ENCODE data around the gene SUSD4.

Gene SUSD4

DNA sequence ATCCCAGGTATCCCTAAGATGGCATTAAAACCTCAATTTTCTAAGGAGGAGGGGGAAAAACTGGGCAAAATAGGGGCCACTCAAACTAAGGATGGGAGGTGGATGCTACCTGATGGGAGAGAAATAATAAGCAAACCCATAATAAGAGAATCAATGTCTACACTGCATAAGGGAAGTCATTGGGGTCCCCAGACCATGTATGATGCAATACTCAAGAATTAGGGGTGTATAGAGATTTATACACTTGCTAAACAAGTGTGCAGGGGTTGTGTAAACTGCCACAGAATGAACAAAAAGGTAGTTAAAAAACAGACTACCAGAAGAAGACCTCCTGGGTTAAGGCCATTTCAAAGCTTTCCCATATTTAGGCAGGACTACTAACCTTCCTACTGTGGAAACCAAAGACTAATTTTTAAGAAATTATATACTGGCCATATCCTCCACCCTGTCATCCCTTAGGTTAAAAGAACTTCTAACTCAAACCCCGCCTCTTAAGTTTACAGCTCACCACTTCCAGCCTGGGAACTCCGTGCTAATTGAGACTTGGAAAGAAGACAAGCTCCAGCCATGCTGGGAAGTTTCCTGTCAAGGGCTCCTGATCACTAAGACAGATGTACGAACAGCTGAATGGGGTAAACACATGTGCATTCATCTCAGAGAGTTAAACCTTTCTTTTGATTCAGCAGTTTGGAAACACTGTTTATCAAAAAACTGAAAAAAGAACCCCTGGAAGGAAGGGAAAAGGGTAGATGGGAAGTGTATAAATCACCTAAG, 156.5 kb downstream of the SUSD4 start:
- Mint-ChIP-seq H3K27me3 (peaks cover 53% of the 10 kb centered on the region), H3K9me3 (no peaks in the 10 kb centered on the region), H3K4me3 (no peak overlapping the region), H3K27ac (no peak overlapping the region), H3K4me1 (no peaks in the 10 kb centered on the region), H3K36me3 (no peaks in the 10 kb centered on the region)
- no peak for ATAC-seq

DNA sequence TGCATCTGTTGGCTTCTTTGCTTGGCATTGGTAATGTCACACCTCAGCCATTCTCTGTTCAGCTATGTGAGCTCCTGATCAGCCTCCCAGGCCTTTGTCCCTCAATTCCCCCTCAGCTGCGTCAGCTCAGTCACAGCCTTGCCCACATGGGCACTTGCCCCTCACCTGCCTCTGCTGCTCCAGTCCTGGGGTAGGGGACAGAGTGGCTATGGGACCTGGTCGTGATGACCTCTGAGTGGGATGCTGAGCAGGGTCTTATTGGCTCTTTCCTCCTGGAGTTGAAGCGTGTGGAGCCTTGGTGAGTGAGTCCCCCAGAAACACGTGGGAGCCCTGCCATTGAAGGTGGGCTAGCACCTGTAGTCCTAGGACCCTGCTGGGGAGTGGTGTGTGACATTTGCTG, 159.6 kb downstream of the SUSD4 start:
- Mint-ChIP-seq H3K9me3 (no peaks in the 10 kb centered on the region), H3K27me3 (peaks cover 50% of the 10 kb centered on the region), H3K27ac (no peak overlapping the region), H3K4me3 (no peak overlapping the region), H3K36me3 (no peaks in the 10 kb centered on the region), H3K4me1 (no peaks in the 10 kb centered on the region)
- no peak for ATAC-seq

DNA sequence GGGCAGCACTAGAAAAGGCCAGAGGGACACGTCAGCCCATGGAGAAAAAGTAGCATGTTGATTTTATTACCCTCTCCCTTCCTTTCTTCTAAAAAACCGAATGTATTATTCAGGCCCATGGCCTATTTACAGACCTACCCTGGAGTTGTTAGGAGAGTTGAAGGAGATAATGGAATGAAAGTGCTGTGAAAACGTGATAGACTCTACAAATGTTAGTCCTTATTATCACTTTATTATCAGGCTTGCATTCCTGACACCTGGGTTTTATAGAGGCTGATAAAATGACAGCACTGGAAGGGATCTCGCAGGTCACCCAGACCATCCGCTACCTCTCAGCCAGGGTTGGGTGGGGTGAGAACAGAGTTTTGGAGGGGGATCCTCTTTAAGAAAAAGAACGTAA, 160.3 kb downstream of the SUSD4 start:
- Mint-ChIP-seq H3K27ac (no peak overlapping the region), H3K4me1 (no peaks in the 10 kb centered on the region), H3K4me3 (no peak overlapping the region), H3K27me3 (peaks cover 50% of the 10 kb centered on the region), H3K9me3 (no peaks in the 10 kb centered on the region), H3K36me3 (no peaks in the 10 kb centered on the region)
- ATAC-seq = no peak

DNA sequence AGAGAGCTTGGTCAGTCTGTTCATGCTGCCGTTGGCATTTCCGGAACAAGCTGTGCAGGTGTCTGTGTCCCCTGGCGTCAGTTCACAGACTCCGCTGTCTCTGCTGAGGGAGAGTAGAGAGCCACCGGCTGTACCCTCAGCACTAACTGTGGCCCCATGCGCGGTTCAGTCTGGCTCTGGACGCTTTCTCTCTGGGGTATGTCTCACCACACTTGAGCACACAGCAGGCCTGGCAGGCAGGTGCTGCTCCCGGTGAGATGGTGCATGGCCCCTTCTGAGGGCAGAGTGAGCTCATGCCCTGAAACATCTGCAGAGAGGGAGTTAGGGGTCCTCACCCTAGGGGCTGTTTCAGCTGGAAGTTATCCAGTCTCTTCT, 161.0 kb downstream of the SUSD4 start:
- H3K27ac Mint-ChIP-seq = no peak overlapping the region
- H3K4me3 Mint-ChIP-seq = no peak overlapping the region
- no peaks in the 10 kb centered on the region for H3K36me3 Mint-ChIP-seq
- H3K9me3 Mint-ChIP-seq = no peaks in the 10 kb centered on the region
- H3K4me1 Mint-ChIP-seq = no peaks in the 10 kb centered on the region
- peaks cover 54% of the 10 kb centered on the region for H3K27me3 Mint-ChIP-seq
- ATAC-seq = no peak

DNA sequence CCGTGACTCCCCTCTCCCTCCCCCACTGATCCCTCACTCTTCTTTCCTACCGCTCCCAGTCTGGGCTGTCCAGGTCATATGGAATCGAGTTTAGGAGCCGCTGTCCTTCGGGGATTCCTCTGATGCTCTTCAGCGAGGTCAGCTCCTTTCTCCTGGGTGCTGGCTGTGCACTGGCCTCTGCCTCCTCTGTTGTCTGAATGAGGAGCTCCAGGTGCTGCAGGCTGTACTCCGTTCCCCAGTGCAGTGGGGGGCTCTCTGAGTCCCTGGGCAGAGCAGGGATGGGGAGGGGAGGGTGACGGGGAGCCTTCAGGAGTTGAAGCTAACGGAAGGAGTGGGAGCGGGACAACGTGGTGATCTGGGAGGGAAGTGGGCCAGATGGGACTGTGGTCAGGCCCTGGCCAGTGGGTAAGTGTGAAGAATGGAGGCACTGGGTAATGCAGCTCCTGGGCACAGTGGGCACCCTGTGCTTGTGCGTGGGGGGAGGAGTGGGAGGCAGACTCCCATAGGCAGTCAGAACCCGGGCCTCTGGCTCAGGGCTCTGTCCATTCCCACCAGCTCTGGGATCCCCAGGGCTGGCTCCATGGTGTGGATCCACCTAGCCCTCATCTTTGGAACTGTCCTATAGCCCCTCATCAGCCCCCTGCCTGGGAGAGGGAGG, 161.5 kb downstream of the SUSD4 start:
- peaks cover 59% of the 10 kb centered on the region for H3K27me3 Mint-ChIP-seq
- no peak overlapping the region for H3K27ac Mint-ChIP-seq
- H3K4me1 Mint-ChIP-seq = no peaks in the 10 kb centered on the region
- no peaks in the 10 kb centered on the region for H3K9me3 Mint-ChIP-seq
- no peak overlapping the region for H3K4me3 Mint-ChIP-seq
- ATAC-seq = no peak
- H3K36me3 Mint-ChIP-seq = no peaks in the 10 kb centered on the region

DNA sequence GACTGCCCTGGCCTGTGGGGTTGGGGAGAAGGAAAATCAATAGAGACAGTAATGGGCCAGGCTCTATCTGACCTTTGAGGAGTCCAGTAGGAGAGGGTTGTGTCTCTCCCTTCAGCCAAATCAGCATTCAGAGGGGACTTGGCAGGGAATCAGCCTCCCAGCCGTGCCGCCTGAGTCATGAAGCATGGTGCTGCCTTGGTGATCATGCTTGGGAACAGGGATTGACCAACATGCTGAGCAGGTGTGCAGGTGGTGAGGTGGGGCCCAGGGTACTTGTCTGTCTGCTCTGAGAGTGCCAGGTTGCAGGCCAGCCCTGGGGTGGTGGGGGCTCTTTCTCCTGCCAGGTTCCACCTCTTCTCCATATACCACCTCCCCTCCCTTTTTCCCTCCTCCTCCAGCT, 162.0 kb downstream of the SUSD4 start:
- Mint-ChIP-seq H3K27me3 (peaks cover 59% of the 10 kb centered on the region), H3K4me3 (no peak overlapping the region), H3K36me3 (no peaks in the 10 kb centered on the region), H3K9me3 (no peaks in the 10 kb centered on the region), H3K4me1 (no peaks in the 10 kb centered on the region), H3K27ac (no peak overlapping the region)
- no peak for ATAC-seq

DNA sequence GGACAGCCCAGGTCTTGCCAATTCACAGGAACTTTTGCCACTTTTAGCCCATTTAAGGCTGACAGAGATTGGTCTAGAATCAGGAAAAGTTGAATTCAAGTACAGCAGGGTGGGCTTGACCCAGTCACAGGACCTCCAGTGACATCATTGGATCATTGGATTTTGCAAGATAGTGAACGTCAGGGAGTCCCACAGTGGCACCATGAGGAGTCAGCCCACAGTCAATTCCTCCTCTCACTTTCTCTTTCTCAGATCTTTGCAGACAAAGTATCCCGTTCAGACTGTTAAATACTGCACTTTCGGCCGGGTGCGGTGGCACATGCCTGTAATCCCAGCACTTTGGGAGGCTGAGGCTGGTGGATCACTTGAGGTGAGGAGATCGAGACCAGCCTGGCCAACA, 163.1 kb downstream of the SUSD4 start:
- no peak for ATAC-seq
- Mint-ChIP-seq H3K36me3 (no peaks in the 10 kb centered on the region), H3K9me3 (no peaks in the 10 kb centered on the region), H3K27me3 (peaks cover 49% of the 10 kb centered on the region), H3K4me3 (no peak overlapping the region), H3K27ac (no peak overlapping the region), H3K4me1 (no peaks in the 10 kb centered on the region)

DNA sequence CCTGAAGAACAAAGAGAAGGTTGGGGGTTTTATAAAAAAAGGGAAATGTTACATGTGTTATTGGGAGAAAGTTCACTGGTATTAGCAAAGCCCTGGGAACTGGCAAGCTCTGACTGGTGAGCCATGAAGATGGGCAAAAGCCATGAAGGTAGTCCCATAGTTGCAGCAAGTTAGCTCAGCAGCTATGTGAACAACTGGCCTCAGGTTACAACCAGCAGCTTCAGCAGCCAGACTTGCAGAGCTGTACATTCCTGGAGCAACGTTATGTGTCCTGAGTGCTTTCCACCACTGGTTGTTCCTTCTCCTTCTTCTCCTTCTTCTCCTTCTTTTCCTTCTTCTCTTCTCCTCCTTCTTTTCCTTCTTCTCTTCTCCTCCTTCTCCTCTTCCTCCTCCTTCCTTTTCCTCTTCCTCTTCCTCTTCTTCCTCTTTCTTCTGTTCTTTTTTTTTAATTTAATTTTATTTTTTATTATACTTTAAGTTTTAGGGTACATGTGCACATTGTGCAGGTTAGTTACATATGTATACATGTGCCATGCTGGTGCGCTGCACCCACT, 164.8 kb downstream of the SUSD4 start:
- ATAC-seq = no peak
- H3K36me3 Mint-ChIP-seq = no peaks in the 10 kb centered on the region
- H3K4me1 Mint-ChIP-seq = no peaks in the 10 kb centered on the region
- no peaks in the 10 kb centered on the region for H3K9me3 Mint-ChIP-seq
- peaks cover 44% of the 10 kb centered on the region for H3K27me3 Mint-ChIP-seq
- no peak overlapping the region for H3K4me3 Mint-ChIP-seq
- H3K27ac Mint-ChIP-seq = no peak overlapping the region

DNA sequence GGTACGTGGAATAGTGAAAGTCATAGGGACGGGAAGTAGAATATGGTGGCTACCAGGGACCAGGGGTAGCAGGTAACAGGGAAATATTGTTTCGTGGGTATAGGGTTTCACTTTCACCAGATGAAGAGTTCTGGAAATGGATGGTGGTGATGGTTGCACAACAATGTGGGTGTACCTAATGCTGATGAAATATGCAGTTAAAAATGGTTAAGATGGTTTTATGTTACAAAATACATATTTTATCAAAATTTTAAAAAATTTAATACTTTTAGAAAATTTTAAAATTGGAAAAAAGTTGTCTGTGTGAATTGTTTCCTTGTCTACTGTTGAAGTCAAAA, 165.4 kb downstream of the SUSD4 start:
- ATAC-seq = no peak
- peaks cover 38% of the 10 kb centered on the region for H3K27me3 Mint-ChIP-seq
- H3K4me1 Mint-ChIP-seq = no peaks in the 10 kb centered on the region
- H3K4me3 Mint-ChIP-seq = no peak overlapping the region
- H3K9me3 Mint-ChIP-seq = no peaks in the 10 kb centered on the region
- no peaks in the 10 kb centered on the region for H3K36me3 Mint-ChIP-seq
- H3K27ac Mint-ChIP-seq = no peak overlapping the region

DNA sequence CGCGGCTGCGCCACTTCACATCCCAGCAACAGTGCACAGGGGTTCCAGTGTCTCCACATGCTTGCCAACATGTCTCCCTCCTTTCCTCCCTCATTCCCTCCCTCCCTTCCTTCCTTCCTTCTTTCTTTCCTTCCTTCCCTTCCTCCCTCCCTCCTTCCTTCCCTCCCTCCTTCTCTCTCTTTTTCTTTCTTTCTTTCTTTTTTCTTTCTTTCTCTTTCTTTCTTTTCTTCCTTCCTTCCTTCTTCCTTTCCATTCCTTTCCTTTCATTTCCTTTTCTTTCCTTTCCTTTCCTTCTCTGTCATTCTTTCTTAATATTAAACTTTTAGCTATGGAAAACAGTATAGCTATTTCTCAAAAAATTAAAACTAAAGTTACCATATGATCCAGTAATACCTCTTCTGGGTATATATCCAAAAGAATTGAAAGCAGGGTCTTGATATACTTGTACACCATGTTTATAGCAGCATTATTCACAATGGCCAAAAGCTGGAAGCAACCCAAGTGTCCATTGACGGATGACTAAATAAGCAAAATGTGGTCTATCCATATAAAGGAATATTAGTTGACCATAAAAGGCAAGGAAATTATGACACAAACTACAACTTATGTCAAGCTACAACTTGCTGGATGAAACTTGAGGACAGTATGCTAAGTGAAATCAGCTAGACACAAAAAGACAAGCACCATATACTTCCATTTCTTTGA, 165.9 kb downstream of the SUSD4 start:
- no peaks in the 10 kb centered on the region for H3K9me3 Mint-ChIP-seq
- no peak overlapping the region for H3K4me3 Mint-ChIP-seq
- H3K27ac Mint-ChIP-seq = no peak overlapping the region
- H3K4me1 Mint-ChIP-seq = no peaks in the 10 kb centered on the region
- H3K27me3 Mint-ChIP-seq = peaks cover 33% of the 10 kb centered on the region
- no peaks in the 10 kb centered on the region for H3K36me3 Mint-ChIP-seq
- ATAC-seq = no peak

DNA sequence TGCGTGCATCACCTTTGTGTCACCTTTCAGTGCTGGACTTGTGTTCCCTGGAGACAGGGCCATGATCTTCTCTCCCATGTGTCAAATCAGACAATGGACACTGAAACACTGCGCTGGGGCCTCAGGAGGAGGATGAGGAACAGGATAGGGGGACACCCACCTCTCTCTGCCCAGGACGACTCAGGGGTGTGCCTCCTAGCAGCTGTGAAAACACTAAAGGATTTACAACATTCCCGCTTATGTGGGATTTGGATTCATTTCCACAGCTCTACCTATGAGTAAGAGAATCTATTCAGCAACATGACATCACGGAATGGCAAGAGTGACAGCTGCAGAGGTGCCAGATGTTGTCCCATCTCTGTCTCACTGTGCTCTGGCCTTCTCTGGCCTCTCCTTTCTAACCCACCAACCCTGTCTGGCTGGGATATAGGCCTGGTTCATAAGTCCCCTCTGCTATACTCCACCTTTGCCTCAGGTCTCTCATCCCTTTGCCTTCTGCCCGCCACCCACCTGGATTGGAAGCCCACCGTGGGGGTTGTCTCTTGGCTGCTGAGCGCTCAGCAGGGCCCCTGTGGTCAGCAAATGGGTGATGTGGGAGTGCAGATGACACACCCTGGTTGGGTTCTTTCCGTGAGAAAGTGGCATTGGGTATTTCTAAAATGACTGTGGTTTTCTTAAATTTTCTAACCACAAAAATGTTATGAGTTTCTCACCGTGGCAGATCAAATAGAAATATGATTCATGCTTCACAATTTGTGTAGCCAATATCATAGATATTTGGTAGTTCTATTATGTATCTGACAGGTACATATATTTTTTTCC, 173.9 kb downstream of the SUSD4 start:
- Mint-ChIP-seq H3K36me3 (no peaks in the 10 kb centered on the region), H3K27ac (peak overlapping the region; percentile 71), H3K9me3 (no peaks in the 10 kb centered on the region), H3K4me3 (no peak overlapping the region), H3K4me1 (peaks cover 10% of the 10 kb centered on the region), H3K27me3 (peaks cover 22% of the 10 kb centered on the region)
- peak; percentile 71 for ATAC-seq

DNA sequence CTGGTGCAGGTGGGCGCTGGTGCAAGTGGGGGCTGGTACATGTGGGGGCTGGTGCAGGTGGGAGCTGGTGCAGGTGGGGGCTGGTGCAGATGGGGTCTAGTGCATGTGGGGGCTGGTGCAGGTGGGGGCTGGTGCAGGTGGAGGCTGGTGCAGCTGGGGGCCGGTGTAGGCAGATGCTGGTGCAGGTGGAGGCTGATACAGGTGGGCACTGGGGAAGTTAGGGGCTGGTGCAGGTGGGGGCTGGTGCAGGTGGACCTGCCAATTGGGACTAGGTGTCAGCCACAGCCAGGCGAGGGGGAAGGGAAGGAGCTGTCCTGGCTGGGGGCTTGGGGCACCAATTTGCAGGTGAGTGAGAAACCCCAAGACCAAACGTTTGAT, 174.5 kb downstream of the SUSD4 start:
- H3K9me3 Mint-ChIP-seq = no peaks in the 10 kb centered on the region
- H3K36me3 Mint-ChIP-seq = no peaks in the 10 kb centered on the region
- peaks cover 10% of the 10 kb centered on the region for H3K4me1 Mint-ChIP-seq
- H3K4me3 Mint-ChIP-seq = no peak overlapping the region
- peaks cover 23% of the 10 kb centered on the region for H3K27me3 Mint-ChIP-seq
- H3K27ac Mint-ChIP-seq = no peak overlapping the region
- ATAC-seq = peak; percentile 37

DNA sequence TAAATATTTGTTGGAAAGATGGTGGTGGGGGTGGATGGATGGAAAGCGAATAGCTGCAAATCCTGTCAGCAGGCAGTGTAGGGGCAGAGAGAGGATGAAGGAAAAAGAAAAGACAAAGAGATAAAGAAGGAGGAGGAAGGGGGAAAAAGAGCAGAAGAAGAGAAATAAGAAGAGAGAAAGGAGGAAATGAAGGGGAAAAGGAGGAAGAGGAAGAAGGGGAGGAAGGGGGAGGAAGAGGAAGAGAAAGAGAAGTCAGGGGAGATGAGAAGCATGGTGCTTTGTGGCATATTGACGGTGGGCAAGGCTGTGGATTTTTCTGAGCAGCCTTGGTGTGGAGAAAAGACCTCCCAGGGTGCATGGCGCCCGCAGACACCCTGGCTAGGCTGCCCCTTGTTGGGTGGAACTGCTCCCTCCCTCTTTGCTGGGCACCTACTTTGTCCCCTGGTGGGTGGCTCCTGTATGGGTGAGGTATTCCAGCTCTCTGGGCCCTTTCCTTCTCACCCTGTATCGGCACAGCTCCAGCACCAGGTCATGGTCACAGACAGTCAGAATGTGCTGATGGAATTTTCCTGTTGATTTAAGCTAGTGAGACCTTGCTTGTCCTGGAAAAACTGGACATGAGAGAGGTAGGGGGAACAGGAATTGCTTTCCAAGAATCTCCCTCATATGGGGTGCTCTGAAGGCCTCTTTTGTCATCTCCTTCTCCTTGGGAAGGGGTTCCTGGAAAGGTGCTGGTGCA, 175.2 kb downstream of the SUSD4 start:
- no peak overlapping the region for H3K27ac Mint-ChIP-seq
- no peak for ATAC-seq

DNA sequence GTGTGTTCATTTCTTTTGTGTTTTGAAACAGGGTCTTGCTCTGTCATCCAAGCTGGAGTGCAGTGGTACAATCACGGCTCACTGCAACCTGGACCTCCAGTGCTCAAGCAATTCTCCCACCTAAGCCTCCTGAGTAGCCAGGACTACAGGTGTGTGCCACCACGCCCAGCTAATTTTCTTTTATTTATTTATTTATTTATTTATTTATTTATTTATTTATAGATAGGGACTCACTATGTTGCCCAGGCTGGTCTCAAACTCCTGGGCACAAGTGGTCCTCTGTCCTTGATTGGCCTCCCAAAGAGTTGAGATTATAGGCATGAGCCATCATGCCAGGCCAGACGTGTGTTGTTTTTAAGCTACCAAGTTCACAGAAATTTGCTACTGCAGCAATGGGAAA, 177.2 kb downstream of the SUSD4 start:
- ATAC-seq = no peak
- Mint-ChIP-seq H3K27ac (no peak overlapping the region), H3K9me3 (no peaks in the 10 kb centered on the region), H3K36me3 (no peaks in the 10 kb centered on the region), H3K4me3 (no peak overlapping the region), H3K27me3 (peaks cover 35% of the 10 kb centered on the region), H3K4me1 (peaks cover 10% of the 10 kb centered on the region)

More for the DNA sequence above, 175.2 kb downstream of the SUSD4 start:
- Mint-ChIP-seq H3K4me1 (peaks cover 10% of the 10 kb centered on the region), H3K9me3 (no peaks in the 10 kb centered on the region), H3K27me3 (peaks cover 23% of the 10 kb centered on the region), H3K36me3 (no peaks in the 10 kb centered on the region), H3K4me3 (no peak overlapping the region)
